HG03457 (cell line): ENCODE measurements around the gene PCBP3.
"Not testable (repeated sequence)": the region's sequence is repeated elsewhere in the genome, so short reads cannot be mapped to it uniquely, and the experiment has no call there.

Experiments used
- ATAC-seq: cut with Tn5 transposase; IDR thresholded peaks from one replicate; pipeline ENCODE4 v1.9.1; 2021; ENCODE audit warnings: moderate number of reproducible peaks; ENCODE audit not compliant: unreplicated experiment

The PCBP3 gene

GRCh38 chr21:45836694-45837670, 193.5 kb downstream of the PCBP3 start:
- no peak for ATAC-seq

DNA sequence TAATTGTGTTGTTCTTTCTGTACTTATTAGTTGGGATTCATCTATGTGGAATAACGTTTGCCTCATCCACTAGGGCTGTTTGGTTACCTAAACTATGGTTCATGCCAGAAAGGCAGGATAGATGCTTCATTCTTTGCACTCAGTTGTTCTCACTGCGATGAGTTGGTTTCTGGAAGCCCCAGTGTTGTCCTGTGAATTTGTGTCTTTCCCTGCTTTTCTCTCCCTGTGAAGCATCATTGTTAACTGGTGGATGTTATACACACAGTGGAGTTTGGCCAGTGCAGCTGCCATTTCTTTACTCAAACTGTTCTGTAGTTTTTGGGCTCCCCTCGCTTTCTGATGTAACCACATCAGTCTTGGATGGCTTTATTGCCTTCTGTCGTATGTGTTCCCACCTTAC, 194.4 kb downstream of the PCBP3 start:
- no peak for ATAC-seq

DNA sequence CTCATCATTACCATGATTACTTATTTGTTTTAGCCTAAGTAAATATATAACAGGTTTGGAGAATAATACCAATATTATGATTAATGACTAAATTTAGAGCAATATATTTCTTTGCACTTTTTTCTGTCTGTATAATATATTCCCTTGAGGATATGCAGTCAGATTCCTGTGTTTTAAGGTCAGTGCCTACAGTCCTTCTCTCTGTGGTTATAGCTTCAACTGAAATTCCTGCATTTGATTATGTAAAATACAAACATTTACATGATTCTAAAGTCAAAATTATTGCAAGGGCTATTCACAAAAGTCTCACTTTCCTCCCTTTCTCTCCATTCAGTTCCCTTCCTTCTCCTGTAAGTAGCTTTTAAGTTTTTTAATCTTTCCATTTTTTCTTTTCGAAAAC, 195.1 kb downstream of the PCBP3 start:
- ATAC-seq, result no peak

DNA sequence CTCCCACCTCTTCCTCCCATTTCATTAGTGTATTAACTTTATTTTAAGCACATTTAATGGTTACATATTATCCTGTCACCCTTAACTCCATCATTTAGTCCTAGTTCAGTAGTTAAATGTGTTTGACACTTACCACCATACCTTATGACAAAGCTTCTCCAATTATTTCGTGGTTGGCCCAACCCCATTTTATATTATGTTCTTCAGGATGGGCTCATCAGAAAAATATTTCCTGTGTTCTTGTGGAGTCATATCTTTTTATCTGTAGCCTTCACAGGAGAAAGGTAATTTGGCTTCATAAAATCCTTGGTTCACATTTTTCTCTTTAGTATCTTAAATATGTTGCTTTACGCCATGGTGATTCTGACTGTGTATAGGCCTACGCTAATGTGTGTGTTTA, 195.7 kb downstream of the PCBP3 start:
- no peak for ATAC-seq

- no peak for ATAC-seq
Measured at GRCh38 chr21:45841033-45841432, 197.5 kb downstream of the PCBP3 start.

- no peak for ATAC-seq
Measured at GRCh38 chr21:45843426-45843825, 199.9 kb downstream of the PCBP3 start.

DNA sequence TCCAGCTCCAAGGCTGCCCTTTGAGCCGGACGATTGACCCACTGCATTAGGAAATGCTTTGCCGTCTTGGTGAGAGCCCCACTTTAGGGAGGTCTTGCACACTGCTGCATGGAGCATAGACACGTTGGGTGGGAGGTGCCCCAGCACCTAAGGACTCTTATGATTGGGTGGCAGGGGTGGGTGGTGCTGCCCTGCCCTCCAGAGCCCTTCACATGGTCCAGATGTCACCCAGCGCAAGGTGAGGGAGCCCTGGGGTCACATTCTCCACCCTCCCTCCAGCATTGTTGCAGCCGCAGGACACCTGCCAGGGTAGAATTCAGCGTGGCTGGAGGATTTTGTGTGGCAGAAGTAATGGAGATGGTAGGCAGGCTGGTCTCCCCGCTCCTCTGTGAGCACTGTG, 200.7 kb downstream of the PCBP3 start:
- no peak for ATAC-seq

DNA sequence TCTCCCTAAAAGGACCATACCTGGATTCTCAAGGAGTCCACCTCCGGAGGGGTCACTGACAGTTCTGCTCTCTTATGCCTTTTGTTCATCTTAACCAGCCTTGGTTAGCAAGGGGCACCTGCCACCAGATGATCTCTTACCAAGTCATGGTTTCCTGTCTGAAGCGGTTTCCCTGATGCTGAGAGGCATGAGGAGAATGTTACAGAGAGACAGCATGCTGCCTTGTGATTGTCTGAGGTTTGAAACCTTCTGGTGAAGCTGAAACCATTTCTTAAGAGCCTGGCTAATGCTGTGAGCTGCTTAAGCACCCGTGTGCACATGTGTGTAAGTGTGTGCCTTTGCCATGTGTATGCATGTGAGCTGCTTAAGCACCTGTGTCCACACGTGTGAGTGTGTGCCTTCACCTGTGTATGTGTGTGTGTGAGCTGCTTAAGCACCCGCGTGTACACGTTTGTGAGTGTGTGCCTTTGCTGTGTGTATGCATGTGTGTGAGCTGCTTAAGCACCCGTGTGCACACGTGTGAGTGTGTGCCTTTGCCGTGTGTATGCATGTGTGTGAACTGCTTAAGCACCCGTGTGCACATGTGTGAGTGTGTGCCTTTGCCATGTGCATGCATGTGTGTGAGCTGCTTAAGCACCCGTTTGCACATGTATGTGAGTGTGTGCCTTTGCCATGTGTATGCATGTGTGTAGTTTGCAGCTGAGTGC, 201.7 kb downstream of the PCBP3 start:
- no peak for ATAC-seq

GRCh38 chr21:45845770-45846090, 202.2 kb downstream of the PCBP3 start:
- ATAC-seq, result no peak

DNA sequence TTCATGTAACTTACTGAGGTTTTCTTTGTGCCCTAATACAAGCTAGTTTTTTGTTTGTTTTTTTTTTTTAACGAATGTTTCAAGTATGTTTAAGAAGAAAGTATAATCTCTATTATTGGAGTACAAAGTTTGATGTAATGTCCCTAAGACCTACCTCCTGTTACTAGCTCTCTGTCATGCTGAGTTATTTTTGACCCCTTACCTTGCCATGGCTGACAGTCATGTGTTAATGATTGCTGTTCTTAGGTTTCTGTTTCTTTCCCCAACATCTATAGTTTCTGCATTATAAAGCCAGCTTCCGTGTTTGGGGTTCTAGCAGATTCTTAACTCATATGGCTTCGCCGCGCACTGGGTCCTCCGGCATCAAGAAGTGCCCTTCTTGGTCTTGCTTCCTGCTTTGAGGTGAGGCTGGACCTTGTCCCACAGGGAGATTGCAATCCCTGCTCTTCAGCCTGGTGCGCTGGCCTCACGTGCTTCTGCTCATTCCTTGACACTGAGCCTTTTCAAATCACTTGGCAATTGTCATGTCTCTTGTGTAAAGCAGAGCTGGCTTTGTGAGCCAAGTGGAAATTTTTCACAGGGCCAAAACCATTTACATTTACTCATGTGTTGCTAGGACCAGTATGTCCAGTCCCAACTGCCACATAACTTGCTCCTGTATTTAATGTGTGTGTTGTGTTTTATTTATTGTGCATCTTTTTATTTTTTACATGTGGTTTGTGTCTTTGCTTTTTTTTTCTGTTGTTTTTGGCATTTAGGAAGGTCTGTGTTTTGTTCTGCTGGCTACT, 203.0 kb downstream of the PCBP3 start:
- ATAC-seq, result no peak

GRCh38 chr21:45847870-45848269, 204.3 kb downstream of the PCBP3 start:
- no peak for ATAC-seq

DNA sequence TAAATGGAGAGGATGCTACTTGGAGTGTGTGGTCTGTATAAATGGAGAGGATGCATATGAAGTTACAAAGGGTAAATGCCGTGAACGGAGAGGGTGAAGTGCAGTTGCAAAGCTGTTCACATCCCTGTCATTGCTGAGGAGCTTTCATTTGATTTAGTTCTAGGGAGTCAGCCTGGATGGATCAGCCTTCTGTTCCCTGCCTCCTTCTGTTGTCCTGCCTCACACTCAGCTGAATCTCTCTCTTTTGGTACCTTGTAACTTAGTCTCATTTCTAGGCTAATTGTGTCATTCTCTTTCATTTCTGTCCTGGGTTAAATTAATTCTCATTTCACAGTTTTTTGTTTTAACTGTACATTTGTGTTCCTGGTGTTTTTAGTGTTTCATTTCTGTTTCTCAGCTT, 204.8 kb downstream of the PCBP3 start:
- no peak for ATAC-seq

GRCh38 chr21:45848805-45849204, 205.3 kb downstream of the PCBP3 start:
- ATAC-seq, result no peak

- ATAC-seq, result no peak
Measured at GRCh38 chr21:45849651-45850050, 206.1 kb downstream of the PCBP3 start.

DNA sequence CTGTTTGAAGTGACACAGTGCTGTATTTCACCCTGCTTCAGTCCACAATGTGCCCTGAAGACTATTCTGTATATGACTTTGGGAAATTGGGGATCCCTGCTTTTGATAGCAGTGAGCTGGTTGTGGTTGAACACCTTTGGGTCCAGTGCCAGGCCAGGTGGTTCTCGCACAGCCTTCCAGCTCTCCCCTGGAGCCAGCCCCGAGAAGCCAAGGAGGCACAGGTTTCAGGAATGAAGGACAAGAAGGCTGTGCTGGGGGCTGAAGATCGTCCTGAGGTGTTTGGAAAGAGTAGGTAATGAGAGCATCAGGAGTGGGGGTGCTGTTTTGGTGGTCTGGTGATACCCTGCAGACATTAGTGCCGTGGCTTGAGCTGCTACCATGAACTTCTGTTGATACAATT, 206.7 kb downstream of the PCBP3 start:
- ATAC-seq, result no peak

- not testable (repeated sequence) for ATAC-seq
Measured at GRCh38 chr21:45852386-45852785, 208.9 kb downstream of the PCBP3 start.

GRCh38 chr21:45852886-45853400, 209.4 kb downstream of the PCBP3 start:
- ATAC-seq, result no peak

- no peak for ATAC-seq
Measured at GRCh38 chr21:45853703-45854342, 210.3 kb downstream of the PCBP3 start.

DNA sequence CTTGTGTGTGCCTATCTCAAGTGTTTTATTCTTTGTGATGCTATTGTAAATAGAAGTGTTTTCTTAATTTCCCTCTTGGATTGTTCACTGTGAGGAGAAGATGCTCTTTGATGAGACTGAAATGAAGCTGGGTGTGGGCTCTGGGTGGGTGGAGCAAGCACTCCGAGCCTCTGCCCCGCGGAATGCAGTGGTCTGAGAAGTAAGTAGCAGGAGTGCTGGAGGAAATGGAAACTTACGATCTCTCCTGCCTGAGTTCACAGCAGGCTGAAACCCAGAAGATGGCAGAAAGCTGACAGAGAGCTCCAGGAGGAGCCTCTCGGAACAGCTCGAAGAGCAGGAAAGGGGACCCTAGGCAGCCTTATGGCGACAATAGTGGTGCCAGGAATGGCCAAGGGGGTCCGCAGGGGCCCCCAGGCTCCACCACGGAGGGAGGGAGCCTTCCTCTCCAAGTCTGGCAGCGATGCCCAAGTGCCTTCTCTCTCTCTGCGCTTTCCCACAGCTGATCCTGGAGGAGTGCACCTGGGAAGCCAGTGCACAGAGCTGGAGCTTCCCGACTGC, 211.2 kb downstream of the PCBP3 start:
- no peak for ATAC-seq

- ATAC-seq, result no peak
Measured at GRCh38 chr21:45855248-45855811, 211.8 kb downstream of the PCBP3 start.
